ENCODE results near the gene TSPAN14.

Gene TSPAN14

DNA sequence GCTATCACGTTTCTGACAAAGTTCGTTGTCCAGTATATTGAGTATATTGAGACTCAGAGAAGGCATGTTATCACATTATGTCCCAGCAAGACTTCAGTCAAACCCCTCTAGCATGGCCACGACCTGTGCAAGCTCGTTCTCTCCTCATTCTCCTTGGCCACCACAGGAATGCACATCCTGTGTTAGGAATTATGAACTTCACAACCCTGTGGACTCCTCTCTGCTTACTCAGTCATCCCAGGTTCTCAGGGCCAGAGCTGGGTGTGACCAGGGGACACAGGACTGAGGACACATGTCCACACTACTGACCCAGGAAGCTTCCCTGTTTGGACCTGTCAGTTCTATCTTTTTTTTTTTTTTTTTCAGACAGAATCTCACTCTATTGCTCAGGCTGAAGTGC, 87.9 kb downstream of the TSPAN14 start:
- TF ChIP-seq, protein P1, sequence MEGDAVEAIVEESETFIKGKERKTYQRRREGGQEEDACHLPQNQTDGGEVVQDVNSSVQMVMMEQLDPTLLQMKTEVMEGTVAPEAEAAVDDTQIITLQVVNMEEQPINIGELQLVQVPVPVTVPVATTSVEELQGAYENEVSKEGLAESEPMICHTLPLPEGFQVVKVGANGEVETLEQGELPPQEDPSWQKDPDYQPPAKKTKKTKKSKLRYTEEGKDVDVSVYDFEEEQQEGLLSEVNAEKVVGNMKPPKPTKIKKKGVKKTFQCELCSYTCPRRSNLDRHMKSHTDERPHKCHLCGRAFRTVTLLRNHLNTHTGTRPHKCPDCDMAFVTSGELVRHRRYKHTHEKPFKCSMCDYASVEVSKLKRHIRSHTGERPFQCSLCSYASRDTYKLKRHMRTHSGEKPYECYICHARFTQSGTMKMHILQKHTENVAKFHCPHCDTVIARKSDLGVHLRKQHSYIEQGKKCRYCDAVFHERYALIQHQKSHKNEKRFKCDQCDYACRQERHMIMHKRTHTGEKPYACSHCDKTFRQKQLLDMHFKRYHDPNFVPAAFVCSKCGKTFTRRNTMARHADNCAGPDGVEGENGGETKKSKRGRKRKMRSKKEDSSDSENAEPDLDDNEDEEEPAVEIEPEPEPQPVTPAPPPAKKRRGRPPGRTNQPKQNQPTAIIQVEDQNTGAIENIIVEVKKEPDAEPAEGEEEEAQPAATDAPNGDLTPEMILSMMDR (IDR thresholded peaks at IDR 0.05), result no peak

DNA sequence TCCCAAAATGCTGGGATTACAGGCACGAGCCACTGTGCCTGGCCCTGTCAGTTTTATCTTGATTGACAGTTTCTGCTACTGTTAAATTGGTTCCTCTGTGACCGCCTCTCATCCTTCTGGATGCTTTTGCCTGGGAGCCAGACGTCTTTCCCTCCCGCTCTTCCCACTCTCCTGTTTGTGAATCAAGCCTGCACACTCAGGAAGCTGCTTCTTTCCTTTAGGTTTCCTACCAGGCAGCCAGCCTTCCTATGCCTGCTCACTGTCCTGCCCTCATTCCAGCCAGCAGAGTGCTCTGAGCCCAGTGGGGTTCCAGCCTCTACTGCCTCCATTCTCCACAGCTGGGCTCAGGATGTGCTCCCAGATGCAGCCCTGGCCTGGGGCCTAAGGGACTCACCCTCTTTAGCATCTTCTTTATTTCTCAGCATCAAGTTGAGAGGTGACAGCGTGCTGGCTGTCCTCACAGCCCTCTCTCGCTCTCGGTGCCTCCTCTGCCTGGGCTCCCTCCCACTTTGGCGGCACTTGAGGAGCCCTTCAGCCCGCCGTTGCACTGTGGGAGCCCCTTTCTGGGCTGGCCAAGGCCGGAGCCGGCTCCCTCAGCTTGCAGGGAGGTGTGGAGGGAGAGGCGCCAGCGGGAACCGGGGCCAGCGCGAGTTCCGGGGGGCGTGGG, 88.7 kb downstream of the TSPAN14 start:
- TF ChIP-seq, protein P1 (IDR thresholded peaks at IDR 0.05), result no peak

DNA sequence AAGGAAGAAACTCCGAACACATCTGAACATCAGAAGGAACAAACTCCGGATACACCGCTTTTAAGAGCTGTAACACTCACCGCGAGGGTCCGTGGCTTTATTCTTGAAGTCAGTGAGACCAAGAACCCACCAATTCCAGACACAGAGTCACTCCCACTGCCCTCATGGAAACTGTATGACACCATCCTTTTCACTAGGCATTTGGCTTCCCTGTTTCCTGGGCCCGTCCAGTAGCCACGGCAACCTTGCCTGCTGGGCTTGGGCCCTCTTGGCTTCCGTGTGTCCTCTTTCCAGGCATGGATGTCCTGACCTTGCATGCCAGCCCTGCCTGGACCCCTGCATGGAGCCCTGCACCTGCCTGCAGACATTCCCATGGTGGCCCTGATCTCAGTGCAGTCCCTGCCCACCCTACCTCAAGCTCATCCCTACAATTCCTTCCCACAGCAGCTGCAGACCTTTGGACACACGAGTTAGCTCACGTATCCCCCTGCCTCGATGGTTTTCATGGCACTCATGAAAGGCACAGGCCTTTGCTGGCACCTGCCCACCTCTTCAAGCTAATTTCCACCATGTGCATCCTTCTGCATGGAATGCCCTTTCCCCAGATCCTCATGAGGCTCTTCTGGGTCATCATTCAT, 90.3 kb downstream of the TSPAN14 start:
- TF ChIP-seq, protein P1 (IDR thresholded peaks at IDR 0.05), result no peak

DNA sequence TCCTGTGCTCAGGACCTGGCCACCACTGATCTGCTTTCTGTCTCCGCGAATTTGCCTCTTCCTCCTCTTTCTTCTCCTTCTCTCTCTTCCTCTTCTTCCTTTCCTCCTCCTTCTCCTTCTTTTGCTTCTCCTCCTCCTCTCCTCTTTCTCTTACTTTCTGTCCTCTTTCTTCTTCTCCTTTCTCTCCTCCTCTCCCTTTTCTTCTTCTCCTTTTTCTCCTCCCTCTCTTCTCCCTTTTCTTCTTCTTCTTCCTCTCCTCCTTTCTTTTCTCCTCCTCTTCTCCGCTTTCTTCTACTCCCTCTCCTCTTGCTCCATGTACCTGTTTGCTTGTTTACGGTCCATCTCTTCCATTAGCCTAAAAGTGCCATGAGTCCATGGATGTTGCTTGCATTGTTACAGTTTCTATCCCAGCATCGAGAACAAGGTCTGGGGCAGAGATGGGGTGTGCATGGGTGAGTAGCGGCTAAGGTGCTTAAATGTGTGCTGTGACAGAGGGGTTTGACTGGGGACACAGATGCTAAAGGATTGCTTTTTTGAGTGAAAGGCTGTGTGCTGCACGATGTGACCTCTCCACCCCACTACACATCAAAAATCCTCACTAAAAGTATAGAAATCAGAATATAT, 91.3 kb downstream of the TSPAN14 start:
- TF ChIP-seq, protein P1 (IDR thresholded peaks at IDR 0.05), result no peak

DNA sequence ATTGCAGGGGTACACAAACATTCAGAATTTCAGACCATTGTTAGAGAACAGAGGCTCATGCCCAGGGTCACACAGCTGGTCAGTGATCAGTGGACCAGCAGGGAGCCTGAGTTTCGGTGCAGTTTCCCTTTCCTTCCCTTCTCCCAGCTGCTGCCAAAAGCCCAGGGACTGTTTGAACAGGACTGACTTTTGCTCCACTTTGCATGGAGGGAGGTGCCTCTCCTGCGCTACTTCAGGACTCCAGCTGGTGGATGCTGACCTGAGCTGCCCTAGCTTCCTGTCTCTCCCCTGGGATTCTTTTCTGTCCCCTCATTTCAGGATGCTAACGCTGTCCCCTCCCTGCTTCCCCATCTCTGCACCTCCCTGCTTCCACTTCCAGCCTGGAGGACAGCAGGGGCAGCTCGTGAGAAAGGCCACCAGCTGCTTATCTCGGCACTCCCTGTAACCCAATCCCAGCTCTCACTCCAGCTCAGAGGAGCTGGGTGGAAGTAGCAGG, 98.1 kb downstream of the TSPAN14 start:
- TF ChIP-seq, protein P1 (IDR thresholded peaks at IDR 0.05), result no peak

DNA sequence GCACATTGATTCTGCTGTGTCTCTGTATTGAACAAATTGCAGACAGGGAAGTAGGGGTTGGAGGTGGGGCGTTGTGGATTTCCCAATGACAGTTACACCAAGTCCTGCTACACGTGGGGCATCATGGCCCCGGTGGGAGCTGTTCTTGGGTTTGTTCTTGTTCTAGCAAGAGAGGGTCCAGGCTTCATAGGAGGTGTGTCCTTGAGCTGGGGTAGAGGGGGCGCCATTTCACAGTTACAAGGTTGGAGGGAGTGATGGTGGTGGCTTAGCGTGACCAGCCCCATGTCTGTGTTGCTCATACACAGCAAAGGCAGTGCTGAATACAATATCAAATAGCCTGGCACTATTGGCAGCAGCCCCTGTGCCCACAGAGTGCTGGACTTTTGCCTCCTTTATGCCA, 99.3 kb downstream of the TSPAN14 start:
- TF ChIP-seq, protein P1 (IDR thresholded peaks at IDR 0.05), result no peak

DNA sequence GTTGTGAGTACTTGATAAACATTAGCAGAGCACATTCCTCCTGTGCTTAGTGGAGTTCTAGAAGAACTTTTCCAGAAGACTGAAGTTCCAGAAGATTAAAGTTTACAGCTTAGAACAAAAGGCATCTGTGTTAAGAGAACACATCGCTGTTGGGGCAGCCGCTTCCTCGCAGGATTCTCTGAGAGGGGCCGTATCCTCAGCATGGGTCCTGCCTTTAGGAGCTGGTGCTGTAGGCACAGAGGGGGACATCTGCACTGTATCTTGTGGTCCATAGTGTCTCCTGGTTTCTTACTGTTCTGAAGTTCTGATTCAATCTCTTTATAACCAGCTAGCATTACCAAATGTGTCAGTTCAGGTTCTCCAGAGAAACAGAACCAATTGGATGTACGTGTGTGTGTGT, 99.9 kb downstream of the TSPAN14 start:
- TF ChIP-seq, protein P1 (IDR thresholded peaks at IDR 0.05), result no peak
